NK-92 (cell line): Measurements from ENCODE around the gene PTPN6.
A peak's percentile ranks its signal among the peaks of the same experiment; 100 is the strongest.

Experiments used
- DNase-seq: peaks from one replicate; lab custom pipeline; 2025; ENCODE audit not compliant: unreplicated experiment; lab: John Stamatoyannopoulos, UW

Gene PTPN6

DNA sequence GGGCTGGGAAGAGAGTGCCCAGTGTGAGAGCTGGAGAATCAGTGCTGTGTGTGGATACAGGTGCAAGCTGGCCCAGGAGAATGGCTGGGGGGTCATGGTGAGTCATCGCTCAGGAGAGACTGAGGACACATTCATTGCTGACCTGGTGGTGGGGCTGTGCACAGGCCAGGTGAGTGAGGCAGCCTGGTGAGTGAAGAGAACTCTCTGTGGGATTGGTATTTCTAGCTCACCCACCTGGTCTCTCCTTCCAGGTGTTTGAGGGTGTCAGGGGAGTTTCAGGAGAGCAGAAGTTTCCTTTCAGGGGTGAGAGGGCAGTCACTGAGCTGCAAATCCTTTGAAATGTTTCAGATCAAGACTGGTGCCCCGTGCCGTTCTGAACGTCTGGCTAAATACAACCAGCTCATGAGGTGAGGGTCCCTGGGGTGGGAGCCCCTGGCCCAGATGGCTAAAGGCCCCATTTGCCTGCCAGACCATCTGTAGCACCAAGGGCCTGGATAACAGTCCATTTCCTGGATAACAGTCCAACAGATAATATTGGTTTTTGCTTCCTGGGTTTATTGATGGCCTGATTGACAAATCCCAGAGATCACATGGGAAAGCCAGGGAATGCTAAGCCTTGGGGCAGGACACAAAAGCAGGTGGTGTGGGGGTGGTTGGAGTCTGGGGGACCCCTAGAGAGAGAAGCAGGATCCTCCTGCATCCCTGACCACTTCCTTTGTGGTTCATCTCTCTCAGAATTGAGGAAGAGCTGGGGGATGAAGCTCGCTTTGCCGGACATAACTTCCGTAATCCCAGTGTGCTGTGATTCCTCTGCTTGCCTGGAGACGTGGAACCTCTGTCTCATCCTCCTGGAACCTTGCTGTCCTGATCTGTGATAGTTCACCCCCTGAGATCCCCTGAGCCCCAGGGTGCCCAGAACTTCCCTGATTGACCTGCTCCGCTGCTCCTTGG lies 28.9 kb upstream of the PTPN6 start:
- no peak for DNase-seq

DNA sequence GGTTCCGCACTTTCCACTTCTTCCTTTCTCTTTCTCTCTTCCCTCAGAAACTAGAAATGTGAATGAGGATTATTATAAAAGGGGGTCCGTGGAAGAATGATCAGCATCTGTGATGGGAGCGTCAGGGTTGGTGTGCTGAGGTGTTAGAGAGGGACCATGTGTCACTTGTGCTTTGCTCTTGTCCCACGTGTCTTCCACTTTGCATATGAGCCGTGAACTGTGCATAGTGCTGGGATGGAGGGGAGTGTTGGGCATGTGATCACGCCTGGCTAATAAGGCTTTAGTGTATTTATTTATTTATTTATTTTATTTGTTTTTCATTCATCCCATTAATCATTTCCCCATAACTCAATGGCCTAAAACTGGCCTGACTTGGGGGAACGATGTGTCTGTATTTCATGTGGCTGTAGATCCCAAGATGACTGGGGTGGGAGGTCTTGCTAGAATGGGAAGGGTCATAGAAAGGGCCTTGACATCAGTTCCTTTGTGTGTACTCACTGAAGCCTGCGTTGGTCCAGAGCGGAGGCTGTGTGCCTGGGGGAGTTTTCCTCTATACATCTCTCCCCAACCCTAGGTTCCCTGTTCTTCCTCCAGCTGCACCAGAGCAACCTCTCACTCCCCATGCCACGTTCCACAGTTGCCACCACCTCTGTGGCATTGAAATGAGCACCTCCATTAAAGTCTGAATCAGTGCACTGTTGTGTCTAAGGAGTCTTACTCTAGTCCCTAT lies 28.0 kb upstream of the PTPN6 start:
- no peak for DNase-seq

- DNase-seq = no peak
Measured at GRCh38 chr12:6923851-6924250, 27.3 kb upstream of the PTPN6 start.

- no peak for DNase-seq
Measured at GRCh38 chr12:6925239-6925539, 26.0 kb upstream of the PTPN6 start.

GRCh38 chr12:6925540-6926279 lies 25.4 kb upstream of the PTPN6 start:
- DNase-seq = no peak

DNA sequence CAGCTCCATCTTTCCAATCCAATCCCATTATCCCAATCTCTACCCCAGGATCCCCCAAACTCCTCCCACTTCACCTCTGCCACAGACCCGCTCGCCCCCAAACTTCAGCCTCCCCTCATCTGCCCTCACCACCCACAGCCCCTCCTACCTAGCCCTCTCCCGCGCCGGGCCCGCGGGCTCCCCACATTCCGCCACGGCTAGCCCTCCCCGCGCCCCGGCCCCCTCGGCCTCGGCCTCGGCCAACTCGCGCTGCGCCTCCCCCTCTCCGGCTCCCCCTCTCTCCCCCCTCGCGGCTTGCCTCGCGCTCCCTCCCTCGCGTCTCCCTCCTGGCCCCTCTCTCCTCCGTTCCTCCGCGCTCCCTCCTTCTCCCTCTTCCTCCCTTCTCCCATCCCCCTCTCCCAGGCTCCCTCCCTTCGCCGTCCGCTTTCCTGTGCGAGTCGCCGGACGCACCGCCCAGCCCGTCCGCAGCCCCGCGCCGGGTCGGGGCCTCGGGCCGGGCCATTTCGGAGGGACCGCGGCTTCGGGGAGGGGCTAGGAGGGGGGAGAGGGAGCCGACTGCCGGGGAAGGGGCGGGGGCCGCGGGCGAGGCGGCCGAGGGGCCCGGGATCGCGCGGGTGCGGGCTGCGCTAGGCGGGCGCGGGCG lies 23.7 kb upstream of the PTPN6 start, which contains the start of gene ATN1:
Gene ATN1 (plus strand): TSS at position 581 of the 643 bp plus-strand sequence. CDS start 6,043 bp downstream, outside the sequence.
- no peak for DNase-seq

- no peak for DNase-seq
Measured at GRCh38 chr12:6928022-6928702, 23.0 kb upstream of the PTPN6 start.

DNA sequence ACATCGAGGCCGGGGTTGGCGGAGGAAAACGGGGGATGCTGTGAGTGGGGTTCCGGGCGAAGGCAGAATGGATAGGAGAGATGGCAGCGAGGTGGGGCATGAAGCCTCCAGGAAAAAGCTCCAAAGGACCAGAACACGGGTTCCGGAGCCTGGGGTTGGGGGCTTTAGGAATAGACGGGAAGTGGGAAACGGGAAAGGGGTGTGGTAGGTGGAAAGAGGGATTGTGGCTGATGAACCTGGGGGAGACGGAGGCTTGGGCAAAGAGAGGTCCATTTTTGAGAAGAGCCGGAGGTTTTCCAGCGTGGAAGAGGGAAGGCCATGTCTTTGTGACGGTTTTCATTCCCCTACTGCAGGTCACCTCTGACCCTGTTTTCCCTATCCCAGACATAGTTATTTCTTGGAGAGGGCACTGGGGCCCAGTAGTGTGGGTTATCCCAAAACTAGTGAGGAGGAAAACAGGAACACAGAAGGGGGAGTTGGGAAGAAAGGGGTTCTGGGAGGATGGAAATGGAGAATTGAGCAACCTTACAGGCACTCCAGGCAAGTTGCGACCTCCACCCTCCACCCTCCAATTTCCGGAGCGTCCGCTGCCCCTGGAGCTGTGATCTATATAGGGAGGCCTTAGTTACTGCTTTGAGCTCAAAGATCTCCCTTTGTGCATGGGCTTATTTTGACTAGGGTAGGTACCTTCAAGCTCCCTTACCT lies 22.3 kb upstream of the PTPN6 start:
- no peak for DNase-seq

GRCh38 chr12:6929466-6930452 lies 21.4 kb upstream of the PTPN6 start:
- no peak for DNase-seq

- no peak for DNase-seq
Measured at GRCh38 chr12:6932766-6933165, 18.4 kb upstream of the PTPN6 start.

DNA sequence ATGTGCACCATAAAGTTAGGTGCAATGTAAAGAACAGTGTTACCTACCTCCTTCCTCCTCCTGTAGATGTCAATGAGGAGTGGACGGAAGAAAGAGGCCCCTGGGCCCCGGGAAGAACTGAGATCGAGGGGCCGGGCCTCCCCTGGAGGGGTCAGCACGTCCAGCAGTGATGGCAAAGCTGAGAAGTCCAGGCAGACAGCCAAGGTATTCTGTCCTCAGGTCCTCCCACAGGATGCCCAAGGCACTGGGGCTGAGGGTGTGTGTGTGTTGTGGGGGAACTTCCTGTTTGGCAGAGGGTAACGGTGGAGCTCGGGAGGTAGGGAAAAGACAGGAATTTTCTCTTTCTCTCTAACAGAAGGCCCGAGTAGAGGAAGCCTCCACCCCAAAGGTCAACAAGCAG lies 17.0 kb upstream of the PTPN6 start:
- DNase-seq = no peak

GRCh38 chr12:6935371-6936193 lies 15.6 kb upstream of the PTPN6 start:
- no peak for DNase-seq

- DNase-seq = no peak
Measured at GRCh38 chr12:6936194-6936635, 14.9 kb upstream of the PTPN6 start.

DNA sequence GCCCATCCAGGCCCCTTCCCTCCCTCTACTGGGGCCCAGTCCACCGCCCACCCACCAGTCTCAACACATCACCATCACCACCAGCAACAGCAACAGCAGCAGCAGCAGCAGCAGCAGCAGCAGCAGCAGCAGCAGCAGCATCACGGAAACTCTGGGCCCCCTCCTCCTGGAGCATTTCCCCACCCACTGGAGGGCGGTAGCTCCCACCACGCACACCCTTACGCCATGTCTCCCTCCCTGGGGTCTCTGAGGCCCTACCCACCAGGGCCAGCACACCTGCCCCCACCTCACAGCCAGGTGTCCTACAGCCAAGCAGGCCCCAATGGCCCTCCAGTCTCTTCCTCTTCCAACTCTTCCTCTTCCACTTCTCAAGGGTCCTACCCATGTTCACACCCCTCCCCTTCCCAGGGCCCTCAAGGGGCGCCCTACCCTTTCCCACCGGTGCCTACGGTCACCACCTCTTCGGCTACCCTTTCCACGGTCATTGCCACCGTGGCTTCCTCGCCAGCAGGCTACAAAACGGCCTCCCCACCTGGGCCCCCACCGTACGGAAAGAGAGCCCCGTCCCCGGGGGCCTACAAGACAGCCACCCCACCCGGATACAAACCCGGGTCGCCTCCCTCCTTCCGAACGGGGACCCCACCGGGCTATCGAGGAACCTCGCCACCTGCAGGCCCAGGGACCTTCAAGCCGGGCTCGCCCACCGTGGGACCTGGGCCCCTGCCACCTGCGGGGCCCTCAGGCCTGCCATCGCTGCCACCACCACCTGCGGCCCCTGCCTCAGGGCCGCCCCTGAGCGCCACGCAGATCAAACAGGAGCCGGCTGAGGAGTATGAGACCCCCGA lies 14.3 kb upstream of the PTPN6 start:
- no peak for DNase-seq

GRCh38 chr12:6937481-6938352 lies 13.4 kb upstream of the PTPN6 start:
- DNase-seq = peak; percentile 53
